Prostate gland (tissue), 2 donors: ENCODE results near the gene PDZK1.

Experiments used
- CTCF ChIP-seq, 4 experiments: fragments of 200-600 bp in 2 of 4; fragments of 450-650 bp in 2 of 4; sonication (generic) in 2 of 4; IDR thresholded peaks; 1 replicate in 3 of 4; 2 replicates in 1 of 4; pipeline ENCODE4 v1.5.1; 2016 to 2019; ENCODE audit warnings: antibody characterized with exemption in 4 of 4, mild to moderate bottlenecking in 2 of 4, moderate library complexity in 2 of 4
- POLR2AphosphoS5 ChIP-seq: sonication (generic); formaldehyde crosslinking; IDR thresholded peaks from one replicate; pipeline ENCODE4 v1.6.1; 2017; ENCODE audit warnings: antibody characterized with exemption

- TF ChIP-seq POLR2AphosphoS5 = no peak
- TF ChIP-seq CTCF (IDR thresholded peaks at IDR 0.05) = no peak
These were observed 14.3 kb downstream of the PDZK1 start for GRCh38 chr1:145692785-145693443.
